22Rv1 (cell line): ENCODE measurements around the gene PTPRJ.

ENCODE experiments used
- CTCF ChIP-seq: fragments of 450-650 bp; IDR thresholded peaks from 2 replicates; pipeline ENCODE4 v1.5.1; 2017; ENCODE audit warnings: mild to moderate bottlenecking
- ZFX ChIP-seq: fragments of 450-650 bp; IDR thresholded peaks from 2 replicates; pipeline ENCODE4 v1.6.1; 2017; ENCODE audit warnings: antibody characterized with exemption, borderline replicate concordance

- TF ChIP-seq CTCF (no peak), ZFX (no peak)
Measured at GRCh38 chr11:47994417-47994816, 14.1 kb downstream of the PTPRJ start.
